Stomach (tissue), 9 donors: ENCODE data around the gene SLC35F2. TPM values are rescaled to one million over a fixed set of nuclear protein-coding genes. Genes with fewer than 3 reads are reported as not detected.

Experiments
- DNase-seq, 2 donors: peaks; one replicate each; pipeline versions ENCODE4 v3.0.0 to v3.0.0-alpha.2; 2013 to 2019
- H3K27ac ChIP-seq, 5 donors: fragments of 200-600 bp in 4 of 5; sonication (generic) in 4 of 5; one replicate each; pipeline ENCODE4 v1.5.1; 2013 to 2019; ENCODE audit warnings: mild to moderate bottlenecking in 1 of 5, moderate library complexity in 1 of 5
- H3K27me3 ChIP-seq, 3 donors: fragments of 200-600 bp; sonication (generic); one replicate each; pipeline ENCODE4 v1.5.1; 2017 to 2019; ENCODE audit warnings: mixed run types in 1 of 3
- H3K36me3 ChIP-seq, 4 donors: fragments of 200-600 bp; sonication (generic); 1 replicate in 3 of 4; 2 replicates in 1 of 4; pipeline ENCODE4 v1.5.1; 2016 to 2019
- H3K4me1 ChIP-seq, 4 donors: fragments of 200-600 bp; sonication (generic); one replicate each; pipeline ENCODE4 v1.5.1; 2016 to 2019
- H3K4me3 ChIP-seq, 4 donors: fragments of 200-600 bp; sonication (generic) in 3 of 4; one replicate each; pipeline ENCODE4 v1.5.1; 2016 to 2019; ENCODE audit warnings: mild to moderate bottlenecking in 1 of 4
- H3K9me3 ChIP-seq, 4 donors: fragments of 200-600 bp; sonication (generic); one replicate each; pipeline ENCODE4 v1.5.1; 2016 to 2019
- EP300 ChIP-seq: sonication (generic); formaldehyde crosslinking; IDR thresholded peaks from one replicate; pipeline ENCODE4 v1.6.1; 2017; ENCODE audit warnings: antibody characterized with exemption
- POLR2A ChIP-seq, 4 donors: fragments of 450-650 bp; IDR thresholded peaks; one replicate each; pipeline ENCODE4 v1.6.1; 2016; ENCODE audit warnings: antibody characterized with exemption in 4 of 4, control low read depth in 2 of 4, mild to moderate bottlenecking in 1 of 4, moderate library complexity in 1 of 4
- POLR2AphosphoS5 ChIP-seq, 3 donors: sonication (generic); formaldehyde crosslinking; IDR thresholded peaks; one replicate each; pipeline ENCODE4 v1.6.1; 2016; ENCODE audit warnings: antibody characterized with exemption in 3 of 3
- WGBS, 5 donors: extraction: QIAGEN DNeasy Blood & Tissue Kit in 3 of 5; methylation state at CpG; one replicate each; pipeline versions ENCODE4 v1.1.5 to v1.1.7; 2013 to 2018; 5-methylcytosine and 5-hydroxymethylcytosine counted together
- intact Hi-C: fragments of 100-400 bp; cut with DNase I; formaldehyde crosslinking; loops from one replicate; pipeline ENCODE4 v1.15.1; 2023; ENCODE audit warnings: low total_unique reads
- polyA plus RNA-seq, 3 donors: library from polyadenylated mRNA; stranded (reverse); fragments of 200-250 nt; gene quantifications; one replicate each; pipeline ENCODE4 v1.2.3, GENCODE V29; 2013
- total RNA-seq, 5 donors: library from RNA; depleted of rRNA; stranded (reverse); fragments of >200 nt; gene quantifications; one replicate each; pipeline versions ENCODE4 v1.1.0 to v1.2.3, GENCODE V29; 2014 to 2016
- TF ChIP-seq, protein P1 (sequence below), 7 experiments: fragments of 450-650 bp in 4 of 7; fragments of 200-600 bp in 3 of 7; sonication (generic) in 3 of 7; IDR thresholded peaks; one replicate each; pipeline ENCODE4 v1.5.1; 2016 to 2019; ENCODE audit warnings: antibody characterized with exemption in 7 of 7, control low read depth in 2 of 7, mild to moderate bottlenecking in 1 of 7
- donor health status: healthy with polysubstance abuse.
- donor health status: Bipolar disorder and iron deficiency.
- donor health status: healthy.

The SLC35F2 gene
- total and polyA plus RNA-seq, 8 donors = 1.8 to 21.2 (median 7.6) TPM

GRCh38 chr11:107851704-107852310 is 6.8 kb downstream of the SLC35F2 start:
- Histone ChIP-seq H3K27ac (no peak overlapping the region), H3K4me3 (no peak overlapping the region), H3K27me3 (no peaks in the 10 kb centered on the region), H3K9me3 (no peaks in the 10 kb centered on the region), H3K36me3 (no peaks in the 10 kb centered on the region), H3K4me1 (peaks cover 0 to 8% (median under 1%) of the 10 kb centered on the region in 4 donors)
- 76 to 89% (median 82%) methylated on average over 4 of the region's 4 CpGs for WGBS, 5 donors
- DNase-seq = no peak
- TF ChIP-seq, protein P1, sequence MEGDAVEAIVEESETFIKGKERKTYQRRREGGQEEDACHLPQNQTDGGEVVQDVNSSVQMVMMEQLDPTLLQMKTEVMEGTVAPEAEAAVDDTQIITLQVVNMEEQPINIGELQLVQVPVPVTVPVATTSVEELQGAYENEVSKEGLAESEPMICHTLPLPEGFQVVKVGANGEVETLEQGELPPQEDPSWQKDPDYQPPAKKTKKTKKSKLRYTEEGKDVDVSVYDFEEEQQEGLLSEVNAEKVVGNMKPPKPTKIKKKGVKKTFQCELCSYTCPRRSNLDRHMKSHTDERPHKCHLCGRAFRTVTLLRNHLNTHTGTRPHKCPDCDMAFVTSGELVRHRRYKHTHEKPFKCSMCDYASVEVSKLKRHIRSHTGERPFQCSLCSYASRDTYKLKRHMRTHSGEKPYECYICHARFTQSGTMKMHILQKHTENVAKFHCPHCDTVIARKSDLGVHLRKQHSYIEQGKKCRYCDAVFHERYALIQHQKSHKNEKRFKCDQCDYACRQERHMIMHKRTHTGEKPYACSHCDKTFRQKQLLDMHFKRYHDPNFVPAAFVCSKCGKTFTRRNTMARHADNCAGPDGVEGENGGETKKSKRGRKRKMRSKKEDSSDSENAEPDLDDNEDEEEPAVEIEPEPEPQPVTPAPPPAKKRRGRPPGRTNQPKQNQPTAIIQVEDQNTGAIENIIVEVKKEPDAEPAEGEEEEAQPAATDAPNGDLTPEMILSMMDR (IDR thresholded peaks at IDR 0.05) = no peak
- no peak for TF ChIP-seq POLR2A (IDR thresholded peaks at IDR 0.05)
- TF ChIP-seq POLR2AphosphoS5 (IDR thresholded peaks at IDR 0.05) = no peak
- TF ChIP-seq EP300 = no peak
- intact Hi-C loops = no loop called here

- TF ChIP-seq EP300 (no peak), POLR2AphosphoS5 (IDR thresholded peaks at IDR 0.05) (no peak), POLR2A (IDR thresholded peaks at IDR 0.05) (no peak)
- TF ChIP-seq, protein P1 (IDR thresholded peaks at IDR 0.05) = no peak
- intact Hi-C loops = no loop called here
Measured at GRCh38 chr11:107849790-107850189, 8.8 kb downstream of the SLC35F2 start.

GRCh38 chr11:107848345-107848744 is 10.2 kb downstream of the SLC35F2 start:
- intact Hi-C loops = no loop called here
- H3K36me3 ChIP-seq = no peaks in the 10 kb centered on the region
- H3K4me3 ChIP-seq = no peak overlapping the region
- no peaks in the 10 kb centered on the region for H3K9me3 ChIP-seq
- no peak overlapping the region for H3K27ac ChIP-seq
- WGBS, 5 donors = 25 to 63% (median 38%) methylated on average over 1 of the region's 1 CpG
- peaks cover 0 to 5% (median 0%) of the 10 kb centered on the region in 4 donors for H3K4me1 ChIP-seq
- H3K27me3 ChIP-seq = no peaks in the 10 kb centered on the region
- DNase-seq = no peak
- TF ChIP-seq EP300 = no peak
- TF ChIP-seq, protein P1 (IDR thresholded peaks at IDR 0.05) = no peak
- no peak for TF ChIP-seq POLR2AphosphoS5 (IDR thresholded peaks at IDR 0.05)
- no peak for TF ChIP-seq POLR2A (IDR thresholded peaks at IDR 0.05)

More at GRCh38 chr11:107849790-107850189, 8.8 kb downstream of the SLC35F2 start:
- Histone ChIP-seq H3K4me3 (no peak overlapping the region), H3K27me3 (no peaks in the 10 kb centered on the region), H3K9me3 (no peaks in the 10 kb centered on the region), H3K4me1 (peaks cover 0 to 5% (median 0%) of the 10 kb centered on the region in 4 donors), H3K36me3 (no peaks in the 10 kb centered on the region), H3K27ac (no peak overlapping the region)
- DNase-seq = no peak

- H3K27me3 ChIP-seq = no peaks in the 10 kb centered on the region
- no peaks in the 10 kb centered on the region for H3K9me3 ChIP-seq
- H3K27ac ChIP-seq = no peak overlapping the region
- intact Hi-C loops = no loop called here
- H3K36me3 ChIP-seq = no peaks in the 10 kb centered on the region
- WGBS, 5 donors = 94 to 100% (median 97%) methylated on average over 2 of the region's 2 CpGs
- peaks cover 0 to 5% (median 0%) of the 10 kb centered on the region in 4 donors for H3K4me1 ChIP-seq
- no peak for DNase-seq
- H3K4me3 ChIP-seq = no peak overlapping the region
- no peak for TF ChIP-seq POLR2A (IDR thresholded peaks at IDR 0.05)
- TF ChIP-seq, protein P1 (IDR thresholded peaks at IDR 0.05) = no peak
- no peak for TF ChIP-seq EP300
- TF ChIP-seq POLR2AphosphoS5 (IDR thresholded peaks at IDR 0.05) = no peak
Measured at GRCh38 chr11:107847184-107847583, 11.4 kb downstream of the SLC35F2 start.
